Activated naive CD8-positive, alpha-beta T cell treated with anti-CD3 and anti-CD28 coated beads for 36 hours (primary cell): ENCODE data around the gene FADS3. TPM values are rescaled to one million over a fixed set of nuclear protein-coding genes. Genes with fewer than 3 reads are reported as not detected.

Experiments used
- DNase-seq: peaks from one replicate; pipeline ENCODE4 v3.0.0; 2021
- H3K27ac Mint-ChIP-seq: one replicate; pipeline ENCODE4 v1.8.0; 2022; ENCODE audit warnings: mild to moderate bottlenecking, moderate library complexity, mixed read lengths
- H3K27me3 Mint-ChIP-seq: one replicate; pipeline ENCODE4 v1.8.0; 2022; ENCODE audit warnings: mild to moderate bottlenecking, mixed read lengths
- H3K36me3 Mint-ChIP-seq: one replicate; pipeline ENCODE4 v1.8.0; 2021; ENCODE audit warnings: mild to moderate bottlenecking, mixed read lengths
- H3K4me1 Mint-ChIP-seq: one replicate; pipeline ENCODE4 v1.8.0; 2021; ENCODE audit warnings: mixed read lengths
- H3K4me3 Mint-ChIP-seq: one replicate; pipeline ENCODE4 v1.8.0; 2022; ENCODE audit warnings: mild to moderate bottlenecking, moderate library complexity, mixed read lengths
- H3K9me3 Mint-ChIP-seq: one replicate; pipeline ENCODE4 v1.8.0; 2022; ENCODE audit warnings: mixed read lengths
- total RNA-seq, 2 experiments: library from RNA; stranded (reverse); gene quantifications; one replicate each; pipeline ENCODE4 v1.2.3, GENCODE V29; 2021

FADS3 gene, protein sequence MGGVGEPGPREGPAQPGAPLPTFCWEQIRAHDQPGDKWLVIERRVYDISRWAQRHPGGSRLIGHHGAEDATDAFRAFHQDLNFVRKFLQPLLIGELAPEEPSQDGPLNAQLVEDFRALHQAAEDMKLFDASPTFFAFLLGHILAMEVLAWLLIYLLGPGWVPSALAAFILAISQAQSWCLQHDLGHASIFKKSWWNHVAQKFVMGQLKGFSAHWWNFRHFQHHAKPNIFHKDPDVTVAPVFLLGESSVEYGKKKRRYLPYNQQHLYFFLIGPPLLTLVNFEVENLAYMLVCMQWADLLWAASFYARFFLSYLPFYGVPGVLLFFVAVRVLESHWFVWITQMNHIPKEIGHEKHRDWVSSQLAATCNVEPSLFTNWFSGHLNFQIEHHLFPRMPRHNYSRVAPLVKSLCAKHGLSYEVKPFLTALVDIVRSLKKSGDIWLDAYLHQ
- total RNA-seq, result 1 to 10 TPM; 5.7 to 6.4 TPM

- Mint-ChIP-seq H3K27ac (no peak within 1 kb of the TSS), H3K9me3 (no peaks in the 10 kb centered on the region), H3K27me3 (peaks cover 5% of the 10 kb centered on the region), H3K4me3 (peak within 1 kb of the TSS; percentile 80), H3K4me1 (peaks cover 5% of the 10 kb centered on the region), H3K36me3 (no peaks in the 10 kb centered on the region)
- DNase-seq, result peak; percentile 67
Observed at GRCh38 chr11:61891331-61892084, at the start of gene FADS3. FADS3 (minus strand) TSS chr11:61891545; CDS start chr11:61891381, 164 bp downstream.

DNA sequence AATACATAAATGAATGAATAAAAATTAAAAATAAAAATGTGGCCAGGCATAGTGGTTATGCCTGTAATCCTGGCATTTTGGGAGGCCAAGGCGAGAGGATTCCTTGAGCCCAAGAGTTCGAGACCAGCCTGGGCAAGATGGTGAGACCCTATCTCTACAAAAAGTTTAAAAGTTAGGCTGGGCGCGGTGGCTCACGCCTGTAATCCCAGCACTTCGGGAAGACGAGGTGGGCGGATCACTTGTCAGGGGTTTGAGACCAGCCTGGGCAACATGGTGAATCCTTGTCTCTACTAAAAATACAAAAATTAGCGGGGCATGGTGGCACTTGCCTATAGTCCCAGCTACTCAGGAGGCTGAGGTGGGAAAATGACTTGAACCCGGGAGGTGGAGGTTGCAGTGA is 49.1 kb upstream of the FADS3 start:
- peaks cover 9% of the 10 kb centered on the region for H3K9me3 Mint-ChIP-seq
- H3K27me3 Mint-ChIP-seq, result peaks cover 8% of the 10 kb centered on the region
- no peak for DNase-seq
- peaks cover 3% of the 10 kb centered on the region for H3K36me3 Mint-ChIP-seq
- H3K4me3 Mint-ChIP-seq, result no peak overlapping the region
- H3K4me1 Mint-ChIP-seq, result no peaks in the 10 kb centered on the region
- H3K27ac Mint-ChIP-seq, result no peak overlapping the region

DNA sequence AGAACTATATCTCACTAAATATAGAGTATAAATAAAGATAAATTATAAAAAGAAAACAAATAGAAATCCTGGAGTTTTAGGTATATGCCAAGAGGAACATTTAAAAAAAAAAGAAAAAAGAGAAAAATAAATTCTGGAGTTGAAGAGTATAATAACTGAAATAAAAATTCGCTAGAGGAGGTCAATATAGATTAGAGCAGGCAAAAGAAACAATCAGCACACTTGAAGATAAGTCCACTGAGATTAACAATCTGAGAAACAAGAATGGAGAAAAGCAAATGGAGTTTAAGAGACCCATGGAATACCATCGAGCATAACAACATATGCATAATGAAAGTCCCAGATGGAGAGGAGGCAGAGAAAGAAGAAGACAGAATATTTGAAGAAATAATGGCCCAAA is 44.5 kb upstream of the FADS3 start:
- Mint-ChIP-seq H3K27ac (no peak overlapping the region), H3K4me1 (no peaks in the 10 kb centered on the region), H3K9me3 (peaks cover 11% of the 10 kb centered on the region), H3K27me3 (peaks cover 21% of the 10 kb centered on the region), H3K4me3 (no peak overlapping the region), H3K36me3 (peaks cover 3% of the 10 kb centered on the region)
- no peak for DNase-seq

- Mint-ChIP-seq H3K9me3 (peaks cover 4% of the 10 kb centered on the region), H3K27me3 (peaks cover 14% of the 10 kb centered on the region), H3K27ac (no peak overlapping the region), H3K36me3 (peaks cover under 1% of the 10 kb centered on the region), H3K4me1 (no peaks in the 10 kb centered on the region), H3K4me3 (no peak overlapping the region)
- no peak for DNase-seq
Observed at GRCh38 chr11:61930933-61931332, 39.6 kb upstream of the FADS3 start.

DNA sequence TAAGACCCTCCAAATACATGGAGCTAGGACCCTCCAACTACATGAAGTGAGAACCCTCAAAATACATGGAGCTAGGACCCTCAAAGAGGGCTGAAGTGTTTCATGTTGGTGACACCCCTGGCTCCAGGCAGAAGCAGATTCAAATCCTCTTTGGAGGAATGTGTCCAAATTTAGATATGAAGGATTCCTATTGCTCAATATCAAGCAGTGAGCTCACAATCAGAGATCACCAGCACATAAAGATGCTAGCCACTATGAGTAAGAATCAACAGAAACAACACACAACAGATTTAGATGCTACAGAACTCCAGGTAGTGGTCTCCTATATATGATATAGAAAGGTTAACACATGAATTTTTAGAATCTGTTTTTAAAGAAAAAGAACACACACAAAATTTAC is 37.3 kb upstream of the FADS3 start:
- H3K36me3 Mint-ChIP-seq, result no peaks in the 10 kb centered on the region
- H3K4me1 Mint-ChIP-seq, result no peaks in the 10 kb centered on the region
- H3K27ac Mint-ChIP-seq, result no peak overlapping the region
- peaks cover 10% of the 10 kb centered on the region for H3K27me3 Mint-ChIP-seq
- H3K4me3 Mint-ChIP-seq, result no peak overlapping the region
- peaks cover 2% of the 10 kb centered on the region for H3K9me3 Mint-ChIP-seq
- DNase-seq, result no peak

DNA sequence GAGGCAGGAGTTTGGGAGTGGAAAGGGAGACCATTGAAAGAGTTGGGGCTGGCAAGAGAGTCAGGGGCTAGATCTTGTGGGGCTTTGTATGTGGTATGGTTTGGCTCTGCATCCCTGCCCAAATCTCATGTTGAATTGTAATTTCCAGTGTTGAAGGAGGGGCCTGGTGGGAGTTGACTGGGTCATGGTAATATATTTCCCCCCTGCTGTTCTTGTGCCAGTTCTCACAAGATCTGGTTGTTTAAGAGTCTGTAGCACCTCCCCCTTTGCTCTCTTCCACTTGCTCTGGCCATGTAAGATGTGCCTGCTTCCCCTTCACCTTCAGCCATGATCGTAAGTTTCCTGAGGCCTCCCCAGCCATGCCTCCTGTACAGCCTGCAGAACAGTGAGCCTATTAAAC is 36.2 kb upstream of the FADS3 start:
- Mint-ChIP-seq H3K4me1 (no peaks in the 10 kb centered on the region), H3K27me3 (peaks cover 3% of the 10 kb centered on the region), H3K27ac (no peak overlapping the region), H3K36me3 (no peaks in the 10 kb centered on the region), H3K4me3 (no peak overlapping the region), H3K9me3 (no peaks in the 10 kb centered on the region)
- DNase-seq, result no peak

DNA sequence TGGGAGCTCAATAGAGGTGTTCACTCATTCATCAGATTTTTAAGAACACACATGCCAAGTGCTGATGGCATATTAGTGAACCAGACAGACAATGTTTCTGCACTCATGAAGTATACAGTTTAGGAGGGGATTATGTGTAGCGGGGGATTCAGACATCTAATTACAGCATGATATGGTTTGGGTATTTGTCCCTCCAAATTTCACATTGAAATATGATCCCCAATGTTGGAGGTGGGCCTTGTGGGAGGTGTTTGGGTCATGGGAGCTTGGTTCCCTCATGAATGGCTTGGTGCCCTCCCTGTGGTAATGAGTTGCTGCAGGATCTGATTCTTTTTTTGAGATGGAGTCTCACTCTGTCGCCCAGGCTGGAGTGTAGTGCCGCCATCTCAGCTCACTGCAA is 34.9 kb upstream of the FADS3 start:
- no peak for DNase-seq
- H3K36me3 Mint-ChIP-seq, result no peaks in the 10 kb centered on the region
- no peaks in the 10 kb centered on the region for H3K4me1 Mint-ChIP-seq
- H3K9me3 Mint-ChIP-seq, result no peaks in the 10 kb centered on the region
- H3K27me3 Mint-ChIP-seq, result peaks cover 6% of the 10 kb centered on the region
- no peak overlapping the region for H3K27ac Mint-ChIP-seq
- no peak overlapping the region for H3K4me3 Mint-ChIP-seq

DNA sequence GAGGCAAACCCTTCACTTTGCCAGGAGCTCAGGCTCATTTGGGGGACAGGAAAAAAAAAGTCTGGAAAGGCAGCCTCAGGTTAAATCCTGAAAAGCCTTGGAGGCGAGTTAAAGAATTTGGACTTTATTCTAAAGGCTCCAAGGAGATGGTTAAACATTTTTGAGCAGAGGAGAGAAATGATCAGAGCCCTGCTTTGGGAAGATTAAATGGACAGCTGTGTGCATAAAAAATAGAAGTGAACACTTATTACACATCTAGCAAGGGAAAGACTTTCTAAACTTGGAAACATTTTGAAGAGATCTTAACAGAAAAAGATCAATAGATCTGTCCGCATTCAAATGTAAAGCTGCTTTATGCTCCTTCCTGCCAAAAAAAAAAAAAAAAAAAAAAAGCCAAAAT is 34.4 kb upstream of the FADS3 start:
- no peak for DNase-seq
- H3K9me3 Mint-ChIP-seq, result no peaks in the 10 kb centered on the region
- H3K36me3 Mint-ChIP-seq, result no peaks in the 10 kb centered on the region
- H3K4me1 Mint-ChIP-seq, result no peaks in the 10 kb centered on the region
- peaks cover 5% of the 10 kb centered on the region for H3K27me3 Mint-ChIP-seq
- no peak overlapping the region for H3K27ac Mint-ChIP-seq
- no peak overlapping the region for H3K4me3 Mint-ChIP-seq

- no peak overlapping the region for H3K27ac Mint-ChIP-seq
- no peaks in the 10 kb centered on the region for H3K9me3 Mint-ChIP-seq
Observed at GRCh38 chr11:61924064-61924455, 32.7 kb upstream of the FADS3 start.

DNA sequence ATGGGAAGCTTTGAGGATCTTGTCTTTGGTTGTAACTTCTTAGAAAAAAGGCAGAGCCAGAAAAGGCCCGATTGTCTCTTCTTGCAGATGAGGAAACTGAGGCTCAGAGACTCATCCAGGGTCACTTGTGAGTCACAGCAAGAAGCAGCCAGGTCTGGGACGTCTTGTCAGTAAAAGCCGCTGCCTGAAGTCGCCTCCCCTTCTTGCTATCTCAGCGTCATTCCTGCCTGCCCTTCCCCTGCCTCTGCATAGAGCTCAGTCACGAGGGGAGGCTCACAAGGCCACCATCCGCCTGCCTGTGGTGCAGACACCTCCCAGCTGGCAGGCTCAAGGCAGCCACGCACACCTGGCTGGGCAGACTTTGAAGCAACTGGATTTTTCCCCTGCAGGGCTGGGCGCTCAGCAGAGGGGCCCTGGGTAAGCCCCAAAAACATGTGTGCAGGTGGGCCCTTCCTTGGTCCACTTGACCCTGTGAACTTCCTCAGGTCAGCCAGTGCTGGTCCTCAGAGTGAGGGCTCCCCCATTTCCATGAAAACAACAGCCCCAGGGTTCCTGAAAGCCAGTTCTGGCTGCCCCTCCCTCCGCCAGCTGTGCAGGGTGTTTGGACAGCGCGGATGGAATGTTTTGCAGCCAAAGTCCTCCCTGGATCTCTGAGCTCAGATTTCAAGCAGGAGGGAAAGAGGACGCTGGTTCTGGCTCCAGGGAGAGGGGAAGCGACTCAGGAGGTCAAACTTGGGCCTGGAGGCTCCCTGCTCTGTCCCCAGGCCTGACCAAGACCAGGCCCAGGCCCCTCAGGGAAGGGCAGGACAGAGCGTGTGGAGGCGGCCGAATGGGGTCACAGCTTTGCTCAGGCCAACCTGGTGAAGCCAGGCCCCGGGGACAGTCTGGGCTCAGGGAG is 32.1 kb upstream of the FADS3 start:
- Mint-ChIP-seq H3K4me1 (no peaks in the 10 kb centered on the region), H3K9me3 (no peaks in the 10 kb centered on the region), H3K4me3 (no peak overlapping the region), H3K27ac (no peak overlapping the region), H3K36me3 (no peaks in the 10 kb centered on the region), H3K27me3 (peaks cover 22% of the 10 kb centered on the region)
- no peak for DNase-seq

More at GRCh38 chr11:61924064-61924455, 32.7 kb upstream of the FADS3 start:
- no peak for DNase-seq
- Mint-ChIP-seq H3K36me3 (no peaks in the 10 kb centered on the region), H3K4me3 (no peak overlapping the region), H3K4me1 (no peaks in the 10 kb centered on the region), H3K27me3 (peaks cover 16% of the 10 kb centered on the region)

GRCh38 chr11:61922539-61922938 is 31.2 kb upstream of the FADS3 start:
- Mint-ChIP-seq H3K9me3 (no peaks in the 10 kb centered on the region), H3K4me3 (no peak overlapping the region), H3K27me3 (peaks cover 31% of the 10 kb centered on the region), H3K4me1 (peaks cover 2% of the 10 kb centered on the region), H3K27ac (no peak overlapping the region), H3K36me3 (no peaks in the 10 kb centered on the region)
- no peak for DNase-seq

- Mint-ChIP-seq H3K4me1 (peaks cover 2% of the 10 kb centered on the region), H3K27ac (no peak overlapping the region), H3K27me3 (peaks cover 38% of the 10 kb centered on the region), H3K4me3 (no peak overlapping the region), H3K9me3 (no peaks in the 10 kb centered on the region), H3K36me3 (no peaks in the 10 kb centered on the region)
- no peak for DNase-seq
Observed at GRCh38 chr11:61921446-61921845, 30.1 kb upstream of the FADS3 start.

DNA sequence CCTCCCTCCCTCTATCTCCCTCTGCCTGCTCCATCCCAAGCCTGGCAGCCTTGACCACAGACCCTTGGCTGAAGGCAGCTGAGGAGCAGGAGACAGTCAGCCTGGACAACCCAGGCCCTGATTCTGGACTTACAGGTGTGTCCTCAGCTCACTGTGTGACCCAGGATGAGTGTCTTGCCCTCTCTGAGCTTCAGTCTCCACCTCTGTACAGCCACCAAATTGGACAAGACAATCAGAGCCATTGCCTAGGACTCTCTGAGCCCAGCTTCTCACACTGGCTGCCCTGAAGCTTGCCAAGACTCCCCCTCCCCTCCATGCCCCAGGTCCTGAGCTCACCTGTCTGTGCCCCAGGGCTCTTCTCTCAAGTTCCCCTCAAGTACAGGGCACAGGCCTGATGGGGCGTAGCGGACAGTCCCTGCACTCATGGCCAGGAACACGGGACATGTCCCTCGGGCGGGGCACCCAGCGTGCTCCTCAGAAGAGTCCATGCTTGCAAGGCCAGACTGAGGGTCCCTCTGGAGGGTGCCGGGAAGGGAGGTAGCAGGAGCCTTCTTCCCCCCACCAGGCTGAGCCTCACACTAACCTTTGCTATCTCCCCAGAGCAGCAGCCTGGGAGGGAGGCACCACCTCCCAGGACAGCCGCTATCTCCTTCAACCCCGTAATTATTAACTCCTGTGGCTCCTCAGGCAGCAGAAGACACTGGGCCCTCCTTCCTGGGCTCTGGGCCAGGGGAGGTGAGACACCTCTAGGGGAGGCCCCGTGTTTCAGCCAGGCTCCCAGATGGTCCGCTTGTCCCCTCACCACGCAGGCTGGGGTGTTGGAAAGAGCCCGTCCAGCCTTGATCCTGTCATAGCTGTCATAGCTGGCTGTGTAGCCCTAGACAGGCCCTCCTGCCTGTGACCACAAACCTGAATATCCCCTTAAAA is 28.6 kb upstream of the FADS3 start:
- no peaks in the 10 kb centered on the region for H3K36me3 Mint-ChIP-seq
- H3K27ac Mint-ChIP-seq, result no peak overlapping the region
- no peak for DNase-seq
- H3K4me1 Mint-ChIP-seq, result peaks cover 2% of the 10 kb centered on the region
- H3K27me3 Mint-ChIP-seq, result peaks cover 53% of the 10 kb centered on the region
- no peak overlapping the region for H3K4me3 Mint-ChIP-seq
- H3K9me3 Mint-ChIP-seq, result no peaks in the 10 kb centered on the region
